DOHH2 (cell line): Measurements from ENCODE around the gene TAP2.
A peak's percentile ranks its signal among the peaks of the same experiment; 100 is the strongest.

Experiments
- H3F3A ChIP-seq: fragments of 200-600 bp; sonication (generic), shearing (Covaris generic); 2 replicates; pipeline ENCODE4 v1.6.0; 2016; ENCODE audit warnings: antibody characterized with exemption, mild to moderate bottlenecking; ENCODE audit not compliant: control insufficient read depth, insufficient read depth
- H3K27ac ChIP-seq: fragments of 200-600 bp; sonication (generic); 2 replicates; pipeline ENCODE4 v1.5.1; 2014; ENCODE audit warnings: low read depth, mild to moderate bottlenecking, low read length, moderate library complexity
- H3K27me3 ChIP-seq: fragments of 200-600 bp; sonication (generic); 2 replicates; pipeline ENCODE4 v1.6.1; 2014; ENCODE audit warnings: mild to moderate bottlenecking, low read length, mixed read lengths; ENCODE audit not compliant: control insufficient read depth
- H3K36me3 ChIP-seq: fragments of 200-600 bp; sonication (generic); 2 replicates; pipeline ENCODE4 v1.6.1; 2014; ENCODE audit warnings: mild to moderate bottlenecking, low read length, moderate library complexity, mixed read lengths; ENCODE audit not compliant: control insufficient read depth
- H3K4me1 ChIP-seq: fragments of 200-600 bp; sonication (generic); 2 replicates; pipeline ENCODE4 v1.6.1; 2014; ENCODE audit warnings: mild to moderate bottlenecking, low read length, mixed read lengths; ENCODE audit not compliant: control insufficient read depth
- H3K4me2 ChIP-seq: fragments of 200-600 bp; sonication (generic); 2 replicates; pipeline ENCODE4 v1.6.0; 2014; ENCODE audit warnings: mild to moderate bottlenecking, low read length, moderate library complexity
- H3K4me3 ChIP-seq: fragments of 200-600 bp; sonication (generic); 2 replicates; pipeline ENCODE4 v1.5.1; 2014; ENCODE audit warnings: mild to moderate bottlenecking, low read length, mixed read lengths
- H3K79me2 ChIP-seq: fragments of 200-600 bp; sonication (generic); 2 replicates; pipeline ENCODE4 v1.6.1; 2014; ENCODE audit warnings: mild to moderate bottlenecking, low read length, mixed read lengths; ENCODE audit not compliant: control insufficient read depth
- H3K9me2 ChIP-seq: fragments of 200-600 bp; sonication (generic); replicated peaks from 2 replicates; pipeline ENCODE4 v1.6.1; 2014; ENCODE audit warnings: mild to moderate bottlenecking, low read length, mixed read lengths; ENCODE audit not compliant: control insufficient read depth
- H3K9me3 ChIP-seq: fragments of 200-600 bp; sonication (generic); 2 replicates; pipeline ENCODE4 v1.6.1; 2014; ENCODE audit warnings: antibody characterized with exemption, low read length, mixed read lengths; ENCODE audit not compliant: control insufficient read depth, insufficient read depth
- H4K20me1 ChIP-seq: fragments of 200-600 bp; sonication (generic); 2 replicates; pipeline ENCODE4 v1.6.0; 2014; ENCODE audit warnings: low read depth, mild to moderate bottlenecking, antibody characterized with exemption, low read length, moderate library complexity; ENCODE audit not compliant: control insufficient read depth, insufficient read depth
- CTCF ChIP-seq: fragments of 200-600 bp; sonication (generic); IDR thresholded peaks from one replicate; pipeline ENCODE4 v1.5.1; 2014; ENCODE audit warnings: antibody characterized with exemption, mild to moderate bottlenecking, low read depth, low read length; ENCODE audit not compliant: poor library complexity, severe bottlenecking
- EZH2phosphoT487 ChIP-seq: fragments of 200-600 bp; sonication (generic); IDR thresholded peaks from 2 replicates; pipeline ENCODE4 v1.6.1; 2017; ENCODE audit warnings: borderline replicate concordance, mild to moderate bottlenecking, antibody characterized with exemption, low read length, moderate library complexity, mixed read lengths

Gene TAP2

GRCh38 chr6:32799740-32800139 lies 38.8 kb downstream of the TAP2 start:
- H3K27me3 ChIP-seq: no peaks in the 10 kb centered on the region
- no peak for TF ChIP-seq CTCF
- TF ChIP-seq EZH2phosphoT487: no peak

DNA sequence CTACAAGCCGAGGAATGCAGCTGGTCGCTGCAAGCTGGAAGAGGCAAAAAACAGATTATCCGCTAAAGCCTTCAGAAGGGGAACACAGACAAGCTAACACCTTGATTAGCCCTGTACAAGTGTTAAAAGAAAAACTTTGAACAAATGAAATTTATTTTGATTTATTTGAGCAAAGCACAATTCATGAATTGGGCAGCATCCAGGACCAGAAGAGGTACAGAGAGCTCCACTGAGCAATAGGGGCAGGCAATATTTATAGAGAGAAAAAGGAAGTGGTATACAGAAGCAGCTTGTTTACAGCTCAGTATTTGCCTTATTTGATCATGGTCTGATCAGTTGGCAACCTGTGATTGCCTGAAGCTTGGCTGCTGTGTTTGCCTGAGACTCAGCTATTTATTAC lies 39.4 kb downstream of the TAP2 start:
- H3K4me2 ChIP-seq: peak overlapping the region; percentile 49

More at GRCh38 chr6:32799740-32800139, 38.8 kb downstream of the TAP2 start:
- H3K4me1 ChIP-seq: peaks cover 49% of the 10 kb centered on the region
- peak overlapping the region; percentile 54 for H3K27ac ChIP-seq
- peak overlapping the region; percentile 42 for H3K4me3 ChIP-seq
- no peaks in the 10 kb centered on the region for H3F3A ChIP-seq
- no peaks in the 10 kb centered on the region for H3K79me2 ChIP-seq
- no peaks in the 10 kb centered on the region for H3K9me2 ChIP-seq
- no peaks in the 10 kb centered on the region for H4K20me1 ChIP-seq
- peak overlapping the region; percentile 49 for H3K4me2 ChIP-seq
- H3K36me3 ChIP-seq: no peaks in the 10 kb centered on the region
- H3K9me3 ChIP-seq: peaks cover 5% of the 10 kb centered on the region; the same call in 1 of the 2 replicates

DNA sequence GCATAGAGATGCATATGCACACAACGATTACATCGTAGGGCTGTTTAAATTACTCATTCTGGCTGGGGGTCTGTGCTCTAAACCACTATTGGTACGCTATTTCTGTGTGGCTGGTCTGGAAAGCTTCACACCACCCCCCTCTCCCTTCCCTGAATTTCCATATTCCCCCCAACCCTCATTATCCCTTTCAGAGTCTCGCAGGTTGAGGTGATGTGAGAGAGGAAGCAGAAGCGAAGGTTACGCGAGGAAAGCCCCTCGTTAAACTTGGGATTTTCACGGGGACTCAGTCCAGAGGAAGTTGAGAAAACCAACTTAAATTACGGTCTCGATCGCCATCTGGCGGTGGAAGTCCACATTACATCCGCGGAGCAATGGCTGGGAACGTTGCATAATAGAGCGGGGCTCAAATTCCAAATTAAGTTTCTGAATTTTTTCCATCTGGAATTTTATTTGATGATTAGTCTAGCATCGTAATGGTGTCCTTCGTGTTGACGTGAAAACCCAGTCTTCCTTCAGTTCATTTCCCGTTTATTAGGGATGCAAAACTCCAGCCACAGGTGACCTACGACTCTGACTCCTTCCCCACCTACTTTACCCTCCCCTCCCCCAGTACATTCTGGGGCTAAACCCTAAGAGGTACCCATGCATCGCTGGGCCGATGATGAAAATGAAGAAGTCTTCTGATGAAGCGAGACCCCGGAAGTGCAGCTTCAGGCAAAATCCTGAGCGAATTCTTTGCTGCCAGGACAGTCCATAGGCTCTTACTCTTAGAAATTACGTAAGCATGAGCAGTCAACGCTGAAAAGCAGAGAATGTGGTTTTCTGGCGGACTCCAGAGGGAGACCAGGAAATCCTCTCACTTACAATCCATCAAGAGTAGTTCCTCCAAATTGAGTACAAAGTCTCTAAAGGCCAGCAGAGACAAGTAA lies 41.4 kb downstream of the TAP2 start:
- H3K9me3 ChIP-seq: peaks cover 5% of the 10 kb centered on the region; the same call in 1 of the 2 replicates
- H3K79me2 ChIP-seq: no peaks in the 10 kb centered on the region
- H3K36me3 ChIP-seq: no peaks in the 10 kb centered on the region
- no peaks in the 10 kb centered on the region for H3K27me3 ChIP-seq
- H3K4me2 ChIP-seq: peak overlapping the region; percentile 66
- peaks cover 52% of the 10 kb centered on the region for H3K4me1 ChIP-seq
- TF ChIP-seq CTCF (peak; percentile 92), EZH2phosphoT487 (no peak)
- H3F3A ChIP-seq: no peaks in the 10 kb centered on the region
- no peaks in the 10 kb centered on the region for H4K20me1 ChIP-seq
- peak overlapping the region; percentile 59 for H3K4me3 ChIP-seq
- peak overlapping the region; percentile 65 for H3K27ac ChIP-seq
- H3K9me2 ChIP-seq: no peaks in the 10 kb centered on the region

More for the DNA sequence above, 39.4 kb downstream of the TAP2 start:
- H3K9me2 ChIP-seq: no peaks in the 10 kb centered on the region
- no peak for TF ChIP-seq CTCF
- H3K27ac ChIP-seq: peak overlapping the region; percentile 54
- H3K79me2 ChIP-seq: no peaks in the 10 kb centered on the region
- H3F3A ChIP-seq: no peaks in the 10 kb centered on the region
- no peaks in the 10 kb centered on the region for H3K27me3 ChIP-seq
- peaks cover 54% of the 10 kb centered on the region for H3K4me1 ChIP-seq
- H3K36me3 ChIP-seq: no peaks in the 10 kb centered on the region
- H4K20me1 ChIP-seq: no peaks in the 10 kb centered on the region
- H3K4me3 ChIP-seq: peak overlapping the region; percentile 42
- H3K9me3 ChIP-seq: peaks cover 5% of the 10 kb centered on the region; the same call in 1 of the 2 replicates
